ENCODE results near the gene COL27A1.

COL27A1 gene

DNA sequence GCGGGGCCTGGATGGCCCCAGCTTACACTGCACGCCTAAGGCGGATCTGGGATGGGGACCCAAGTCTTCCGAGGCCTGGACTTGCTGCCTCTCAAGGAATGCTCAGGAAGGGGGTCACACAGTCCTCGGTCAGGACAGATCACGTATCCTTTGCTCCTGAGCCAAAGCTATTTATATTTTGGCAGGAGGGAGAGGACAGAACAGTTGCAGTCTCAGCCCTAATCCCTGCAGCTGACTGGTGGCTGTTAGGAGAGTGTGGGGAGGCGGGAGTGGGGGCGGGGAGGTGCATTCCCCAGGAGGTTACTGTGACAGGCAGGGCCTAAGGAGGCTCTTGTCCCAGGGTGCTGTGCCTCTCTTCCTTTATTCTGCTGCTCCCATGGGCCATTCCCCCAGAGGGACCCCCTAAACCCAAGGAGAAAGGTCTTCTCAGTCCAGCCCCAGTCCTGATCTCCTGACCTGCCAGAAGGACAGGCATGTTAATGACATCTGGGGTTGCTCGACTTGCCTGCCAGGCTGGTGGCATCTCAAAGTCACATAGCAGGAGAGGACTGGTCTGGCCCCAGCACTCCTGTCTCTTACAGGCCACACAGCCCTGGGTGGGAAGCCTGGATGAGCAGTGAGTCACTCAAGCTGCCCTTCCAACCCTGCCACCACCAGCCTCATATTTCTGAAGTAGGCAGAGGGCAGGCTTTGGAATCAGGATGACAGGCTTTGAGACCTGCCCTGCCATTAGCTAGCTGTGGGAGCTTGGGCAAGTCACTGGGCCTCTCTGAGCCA lies 51.9 kb downstream of the COL27A1 start:
- H3K4me3 ChIP-seq (ENCODE audit: low read depth, low read length): no peak overlapping the region
- no peak for DNase-seq (ENCODE audit: low read depth)
- TF ChIP-seq, protein P1, sequence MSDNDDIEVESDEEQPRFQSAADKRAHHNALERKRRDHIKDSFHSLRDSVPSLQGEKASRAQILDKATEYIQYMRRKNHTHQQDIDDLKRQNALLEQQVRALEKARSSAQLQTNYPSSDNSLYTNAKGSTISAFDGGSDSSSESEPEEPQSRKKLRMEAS (IDR thresholded peaks at IDR 0.05; ENCODE audit: low read depth, low read length): no peak

DNA sequence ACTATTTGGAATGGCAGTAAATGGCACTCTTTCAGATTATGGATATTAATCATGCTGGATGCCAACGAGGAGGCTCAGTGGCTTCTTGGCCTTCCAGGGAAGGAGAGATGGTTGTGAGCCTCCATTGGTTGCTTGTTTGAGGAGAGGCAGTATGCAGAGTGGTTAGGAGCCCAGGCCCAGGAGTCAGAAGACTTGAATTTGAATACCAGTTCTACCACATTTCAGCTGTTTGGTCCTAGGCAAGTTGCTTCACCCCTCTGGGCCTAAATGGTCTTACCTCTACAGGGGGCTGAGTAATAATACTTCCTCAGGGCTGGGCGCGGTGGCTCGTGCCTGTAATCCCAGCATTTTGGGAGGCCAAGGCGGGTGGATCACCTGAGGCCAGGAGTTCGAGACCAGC lies 52.5 kb downstream of the COL27A1 start:
- DNase-seq (ENCODE audit: low read depth): no peak
- TF ChIP-seq MYC (IDR thresholded peaks at IDR 0.05; ENCODE audit: low read depth, low read length): no peak
- TF ChIP-seq, protein P2, sequence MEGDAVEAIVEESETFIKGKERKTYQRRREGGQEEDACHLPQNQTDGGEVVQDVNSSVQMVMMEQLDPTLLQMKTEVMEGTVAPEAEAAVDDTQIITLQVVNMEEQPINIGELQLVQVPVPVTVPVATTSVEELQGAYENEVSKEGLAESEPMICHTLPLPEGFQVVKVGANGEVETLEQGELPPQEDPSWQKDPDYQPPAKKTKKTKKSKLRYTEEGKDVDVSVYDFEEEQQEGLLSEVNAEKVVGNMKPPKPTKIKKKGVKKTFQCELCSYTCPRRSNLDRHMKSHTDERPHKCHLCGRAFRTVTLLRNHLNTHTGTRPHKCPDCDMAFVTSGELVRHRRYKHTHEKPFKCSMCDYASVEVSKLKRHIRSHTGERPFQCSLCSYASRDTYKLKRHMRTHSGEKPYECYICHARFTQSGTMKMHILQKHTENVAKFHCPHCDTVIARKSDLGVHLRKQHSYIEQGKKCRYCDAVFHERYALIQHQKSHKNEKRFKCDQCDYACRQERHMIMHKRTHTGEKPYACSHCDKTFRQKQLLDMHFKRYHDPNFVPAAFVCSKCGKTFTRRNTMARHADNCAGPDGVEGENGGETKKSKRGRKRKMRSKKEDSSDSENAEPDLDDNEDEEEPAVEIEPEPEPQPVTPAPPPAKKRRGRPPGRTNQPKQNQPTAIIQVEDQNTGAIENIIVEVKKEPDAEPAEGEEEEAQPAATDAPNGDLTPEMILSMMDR (IDR thresholded peaks at IDR 0.05; ENCODE audit: low read depth, low read length): no peak
- TF ChIP-seq, protein P1 (IDR thresholded peaks at IDR 0.05; ENCODE audit: low read depth, low read length): no peak
- no peak for TF ChIP-seq POLR2A (IDR thresholded peaks at IDR 0.05; ENCODE audit: extremely low read depth, insufficient read length)
- no peak overlapping the region for H3K4me3 ChIP-seq (ENCODE audit: low read depth, low read length)

DNA sequence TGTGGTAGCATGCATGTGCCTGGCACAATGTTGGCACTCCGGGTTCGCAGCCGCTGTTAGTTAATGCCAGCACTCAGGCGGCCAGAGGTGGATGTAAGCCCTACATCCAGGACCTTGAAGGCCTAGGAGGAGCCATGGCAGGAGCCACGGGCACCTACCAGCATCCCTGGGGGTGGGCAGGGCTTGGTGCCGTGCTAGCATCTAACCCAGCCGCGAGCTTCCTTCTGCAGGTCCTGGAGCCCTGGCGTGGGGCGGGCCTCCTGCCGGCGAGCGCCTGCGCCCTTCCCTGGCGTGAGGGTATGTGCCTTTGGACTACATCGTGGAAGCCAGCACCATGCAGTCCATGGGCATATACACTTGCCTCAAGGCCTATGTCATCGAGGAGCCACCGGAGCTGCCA lies 53.8 kb downstream of the COL27A1 start:
- TF ChIP-seq, protein P2 (IDR thresholded peaks at IDR 0.05; ENCODE audit: low read depth, low read length): no peak
- TF ChIP-seq, protein P1 (IDR thresholded peaks at IDR 0.05; ENCODE audit: low read depth, low read length): no peak
- TF ChIP-seq MYC (IDR thresholded peaks at IDR 0.05; ENCODE audit: low read depth, low read length): no peak
- TF ChIP-seq POLR2A (IDR thresholded peaks at IDR 0.05; ENCODE audit: extremely low read depth, insufficient read length): no peak
- no peak overlapping the region for H3K4me3 ChIP-seq (ENCODE audit: low read depth, low read length)
- no peak for DNase-seq (ENCODE audit: low read depth)

DNA sequence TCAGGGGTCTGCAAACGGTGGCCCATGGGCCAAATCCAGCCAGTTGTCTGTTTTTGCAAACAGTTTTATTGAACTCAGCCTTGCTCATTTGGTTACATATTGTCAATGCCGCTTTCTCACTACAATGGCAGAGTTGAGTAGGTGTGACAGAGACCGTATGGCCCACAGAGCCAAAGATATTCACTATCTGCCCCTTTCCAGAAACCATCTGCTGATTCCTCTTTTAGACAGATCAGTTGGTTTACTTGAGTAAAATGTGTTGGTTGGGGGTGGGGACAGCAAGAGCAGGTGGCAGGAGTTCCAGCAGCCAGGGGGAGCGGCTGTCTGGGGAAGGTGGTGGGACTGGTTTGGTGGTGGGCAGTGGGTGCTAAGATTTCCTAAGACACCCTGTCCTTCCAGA lies 54.8 kb downstream of the COL27A1 start:
- DNase-seq (ENCODE audit: low read depth): no peak
- TF ChIP-seq POLR2A (IDR thresholded peaks at IDR 0.05; ENCODE audit: extremely low read depth, insufficient read length): no peak
- TF ChIP-seq, protein P2 (IDR thresholded peaks at IDR 0.05; ENCODE audit: low read depth, low read length): no peak
- TF ChIP-seq, protein P1 (IDR thresholded peaks at IDR 0.05; ENCODE audit: low read depth, low read length): no peak
- TF ChIP-seq MYC (IDR thresholded peaks at IDR 0.05; ENCODE audit: low read depth, low read length): no peak
- H3K4me3 ChIP-seq (ENCODE audit: low read depth, low read length): no peak overlapping the region

DNA sequence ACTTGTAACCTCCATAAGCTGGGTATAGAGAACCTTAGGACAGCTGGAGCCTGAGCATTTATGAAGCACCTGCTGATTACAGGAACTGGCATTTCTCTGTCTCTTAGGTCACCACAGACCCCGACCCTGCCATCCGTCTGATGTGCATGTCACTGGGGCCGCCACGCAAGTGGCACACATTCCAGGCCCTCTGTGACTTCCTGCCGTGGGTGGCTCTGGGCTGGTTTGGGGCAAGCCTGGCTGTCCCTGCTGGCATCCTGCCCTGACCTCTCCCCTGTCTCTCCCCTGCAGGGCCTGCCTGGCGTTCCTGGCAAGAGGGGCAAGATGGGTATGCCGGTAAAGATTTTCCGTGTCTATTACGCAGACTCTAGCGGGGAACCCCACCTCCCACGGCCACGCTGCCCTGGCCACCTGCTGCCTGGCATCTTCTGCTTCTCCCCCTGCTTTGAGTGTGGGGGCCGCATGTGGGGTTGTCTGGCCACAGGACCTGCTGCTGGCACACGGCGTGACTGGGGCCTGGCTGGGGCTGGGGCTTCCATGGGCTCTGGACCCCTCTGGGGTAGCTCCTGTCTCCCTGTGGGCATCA lies 55.4 kb downstream of the COL27A1 start:
- TF ChIP-seq MYC (IDR thresholded peaks at IDR 0.05; ENCODE audit: low read depth, low read length) (no peak), POLR2A (IDR thresholded peaks at IDR 0.05; ENCODE audit: extremely low read depth, insufficient read length) (no peak)
- TF ChIP-seq, protein P2 (IDR thresholded peaks at IDR 0.05; ENCODE audit: low read depth, low read length): no peak
- TF ChIP-seq, protein P1 (IDR thresholded peaks at IDR 0.05; ENCODE audit: low read depth, low read length): no peak
- no peak for DNase-seq (ENCODE audit: low read depth)
- H3K4me3 ChIP-seq (ENCODE audit: low read depth, low read length): no peak overlapping the region

DNA sequence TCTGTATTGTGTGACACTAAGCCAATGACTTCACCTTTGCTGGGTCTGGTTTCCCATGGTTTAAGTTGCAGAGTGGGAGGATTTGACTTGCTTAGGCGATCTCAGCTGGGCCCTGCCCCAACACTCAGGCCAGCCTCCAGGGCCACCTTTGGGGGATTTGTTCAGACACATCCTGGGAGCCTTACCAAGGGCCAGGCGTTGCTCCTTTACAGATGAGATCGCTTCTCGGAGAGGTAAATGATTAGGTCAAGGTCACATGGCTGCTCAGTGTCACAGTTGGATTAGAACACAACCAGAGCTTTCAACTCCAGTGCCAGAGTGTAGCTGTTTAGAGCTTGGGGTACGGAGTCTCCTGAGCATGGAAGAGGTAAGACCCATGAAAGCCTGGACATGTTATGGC lies 57.5 kb downstream of the COL27A1 start:
- no peak overlapping the region for H3K4me3 ChIP-seq (ENCODE audit: low read depth, low read length)
- no peak for DNase-seq (ENCODE audit: low read depth)
- TF ChIP-seq POLR2A (IDR thresholded peaks at IDR 0.05; ENCODE audit: extremely low read depth, insufficient read length) (no peak), MYC (IDR thresholded peaks at IDR 0.05; ENCODE audit: low read depth, low read length) (no peak)
- TF ChIP-seq, protein P1 (IDR thresholded peaks at IDR 0.05; ENCODE audit: low read depth, low read length): no peak
- TF ChIP-seq, protein P2 (IDR thresholded peaks at IDR 0.05; ENCODE audit: low read depth, low read length): no peak

Data from NB4 (cell line).